Neuronal stem cell (in vitro differentiated cells): ENCODE data around the gene LRPPRC.
A peak's percentile ranks its signal among the peaks of the same experiment; 100 is the strongest.

Source experiments
- DNase-seq: peaks from one replicate; pipeline ENCODE4 v3.0.0-alpha.2; 2013; ENCODE audit warnings: low spot score
- H2AFZ ChIP-seq: one replicate; pipeline ENCODE4 v1.6.1; 2013; ENCODE audit warnings: mild to moderate bottlenecking, low read length, inconsistent platforms
- H2AK5ac ChIP-seq: 2 replicates; pipeline ENCODE4 v1.6.1; 2013; ENCODE audit warnings: low read depth, mild to moderate bottlenecking, inconsistent platforms, low read length, moderate library complexity, mixed read lengths
- H2BK120ac ChIP-seq: 2 replicates; pipeline ENCODE4 v1.6.1; 2013; ENCODE audit warnings: low read depth, mild to moderate bottlenecking, inconsistent platforms, low read length, moderate library complexity, mixed read lengths
- H2BK12ac ChIP-seq: one replicate; pipeline ENCODE4 v1.6.1; 2013; ENCODE audit warnings: low read length, inconsistent platforms
- H2BK15ac ChIP-seq: 2 replicates; pipeline ENCODE4 v1.6.1; 2013; ENCODE audit warnings: mild to moderate bottlenecking, low read length, inconsistent platforms, mixed read lengths
- H2BK5ac ChIP-seq: one replicate; pipeline ENCODE4 v1.6.1; 2013; ENCODE audit warnings: inconsistent platforms, mild to moderate bottlenecking, low read length, moderate library complexity
- H3K14ac ChIP-seq: one replicate; pipeline ENCODE4 v1.6.1; 2013; ENCODE audit warnings: low read length, inconsistent platforms
- H3K18ac ChIP-seq: 2 replicates; pipeline ENCODE4 v1.6.1; 2013; ENCODE audit warnings: low read length, inconsistent platforms
- H3K23ac ChIP-seq: 2 replicates; pipeline ENCODE4 v1.6.1; 2013; ENCODE audit warnings: low read depth, mild to moderate bottlenecking, mixed read lengths, low read length, inconsistent platforms; ENCODE audit not compliant: poor library complexity
- H3K27ac ChIP-seq: replicated peaks from 3 replicates; pipeline ENCODE4 v1.5.1; 2013; ENCODE audit warnings: low read length, inconsistent platforms
- H3K27me3 ChIP-seq, 3 experiments: 2 replicates each; pipeline ENCODE4 v1.6.1; 2013; ENCODE audit warnings: low read length in 3 of 3, mild to moderate bottlenecking in 2 of 3, inconsistent platforms in 1 of 3, low read depth in 1 of 3, mixed read lengths in 1 of 3, moderate library complexity in 1 of 3; ENCODE audit not compliant: control insufficient read depth in 3 of 3, insufficient read depth in 3 of 3
- H3K36me3 ChIP-seq, 2 donors: replicated peaks in 1 of 2; 2 replicates each; pipeline ENCODE4 v1.6.1; 2013; ENCODE audit warnings: low read length in 2 of 2; ENCODE audit not compliant: control insufficient read depth in 2 of 2, insufficient read depth in 2 of 2
- H3K4ac ChIP-seq: 2 replicates; pipeline ENCODE4 v1.6.1; 2013; ENCODE audit warnings: inconsistent platforms, mild to moderate bottlenecking, low read length, moderate library complexity
- H3K4me1 ChIP-seq, 2 donors: 1 replicate in 1 of 2; 2 replicates in 1 of 2; pipeline ENCODE4 v1.6.1; 2013; ENCODE audit warnings: low read length in 2 of 2, low read depth in 1 of 2; ENCODE audit not compliant: control insufficient read depth in 2 of 2, insufficient read depth in 1 of 2
- H3K4me2 ChIP-seq: one replicate; pipeline ENCODE4 v1.6.1; 2013; ENCODE audit warnings: mild to moderate bottlenecking, low read length, inconsistent platforms; ENCODE audit not compliant: insufficient read depth, poor library complexity, severe bottlenecking
- H3K4me3 ChIP-seq, 2 donors: 2 replicates each; pipeline ENCODE4 v1.5.1; 2013; ENCODE audit warnings: low read length in 2 of 2, mild to moderate bottlenecking in 2 of 2, inconsistent platforms in 1 of 2, moderate library complexity in 1 of 2
- H3K79me1 ChIP-seq: one replicate; pipeline ENCODE4 v1.6.1; 2013; ENCODE audit warnings: low read depth, mild to moderate bottlenecking, inconsistent platforms, low read length, moderate library complexity
- H3K9ac ChIP-seq: one replicate; pipeline ENCODE4 v1.6.1; 2013; ENCODE audit warnings: mild to moderate bottlenecking, low read depth, low read length, inconsistent platforms; ENCODE audit not compliant: poor library complexity
- H3K9me3 ChIP-seq, 2 donors: replicated peaks in 1 of 2; 2 replicates each; pipeline versions ENCODE3 to v1.6.1; 2013; ENCODE audit warnings: low read length in 2 of 2, mild to moderate bottlenecking in 2 of 2, inconsistent platforms in 1 of 2, low read depth in 1 of 2, mixed read lengths in 1 of 2, moderate library complexity in 1 of 2; ENCODE audit not compliant: control insufficient read depth in 2 of 2, insufficient read depth in 1 of 2
- H4K8ac ChIP-seq: one replicate; pipeline ENCODE4 v1.6.1; 2013; ENCODE audit warnings: low read depth, mild to moderate bottlenecking, inconsistent platforms, low read length, moderate library complexity
- H4K91ac ChIP-seq: one replicate; pipeline ENCODE4 v1.6.1; 2013; ENCODE audit warnings: low read length, low read depth, mild to moderate bottlenecking, inconsistent platforms; ENCODE audit not compliant: poor library complexity
- WGBS, 2 donors: extraction: QIAGEN DNeasy Blood & Tissue Kit; methylation state at CpG; one replicate each; pipeline ENCODE4 v1.1.7; 2013; ENCODE audit warnings: missing lambda C conversion rate in 2 of 2, mixed read lengths in 1 of 2; ENCODE audit not compliant: insufficient read length in 2 of 2, insufficient replicate concordance in 1 of 2; ENCODE audit errors: extremely low coverage in 2 of 2; 5-methylcytosine and 5-hydroxymethylcytosine counted together

Gene LRPPRC

GRCh38 chr2:43872151-43872550, 123.6 kb downstream of the LRPPRC start:
- Histone ChIP-seq H2BK120ac (no peak overlapping the region), H4K8ac (no peak overlapping the region), H3K4me2 (no peak overlapping the region), H2AFZ (no peak overlapping the region), H2BK12ac (no peak overlapping the region), H3K9me3 (peaks cover 0 to 2% of the 10 kb centered on the region in 2 donors), H3K9ac (no peak overlapping the region), H3K18ac (no peak overlapping the region), H3K36me3 (no peaks in the 10 kb centered on the region), H3K14ac (no peak overlapping the region), H4K91ac (no peak overlapping the region), H3K79me1 (no peaks in the 10 kb centered on the region), H2BK15ac (no peak overlapping the region), H3K27ac (no peak overlapping the region), H3K23ac (no peak overlapping the region), H3K27me3 (no peaks in the 10 kb centered on the region), H2BK5ac (no peak overlapping the region), H3K4ac (no peak overlapping the region), H3K4me1 (no peaks in the 10 kb centered on the region), H2AK5ac (no peak overlapping the region), H3K4me3 (no peak overlapping the region)
- WGBS, 2 donors, result no CpG with 5 or more reads among the region's 12 CpGs
- DNase-seq, result no peak

- no peak overlapping the region for H2BK5ac ChIP-seq
- H4K8ac ChIP-seq, result no peak overlapping the region
- H2AK5ac ChIP-seq, result no peak overlapping the region
- H3K23ac ChIP-seq, result no peak overlapping the region
- no peak overlapping the region for H3K4me2 ChIP-seq
- H3K4me3 ChIP-seq, result no peak overlapping the region
- no peak overlapping the region for H2BK15ac ChIP-seq
- H2BK120ac ChIP-seq, result no peak overlapping the region
- H3K79me1 ChIP-seq, result no peaks in the 10 kb centered on the region
- WGBS, 2 donors, result no CpG with 5 or more reads among the region's 2 CpGs
- no peaks in the 10 kb centered on the region for H3K36me3 ChIP-seq
- H3K4ac ChIP-seq, result no peak overlapping the region
- no peaks in the 10 kb centered on the region for H3K4me1 ChIP-seq
- H2BK12ac ChIP-seq, result no peak overlapping the region
- no peak overlapping the region for H2AFZ ChIP-seq
- H3K27me3 ChIP-seq, result peaks cover 0 to 6% (median 0%) of the 10 kb centered on the region in 3 experiments
- H3K18ac ChIP-seq, result no peak overlapping the region
- H3K9me3 ChIP-seq, result no peaks in the 10 kb centered on the region
- no peak overlapping the region for H3K14ac ChIP-seq
- no peak overlapping the region for H3K9ac ChIP-seq
- no peak overlapping the region for H3K27ac ChIP-seq
- DNase-seq, result no peak
- H4K91ac ChIP-seq, result no peak overlapping the region
Observed at GRCh38 chr2:43855292-43855691, 140.5 kb downstream of the LRPPRC start.

- Histone ChIP-seq H3K14ac (no peak overlapping the region), H3K4me2 (no peak overlapping the region), H2AFZ (no peak overlapping the region), H2AK5ac (peak overlapping the region; percentile 51), H2BK120ac (no peak overlapping the region), H3K4me3 (no peak overlapping the region), H4K8ac (no peak overlapping the region), H2BK15ac (no peak overlapping the region), H3K23ac (no peak overlapping the region), H3K36me3 (no peaks in the 10 kb centered on the region), H2BK5ac (no peak overlapping the region), H3K18ac (no peak overlapping the region), H3K4ac (no peak overlapping the region), H3K9me3 (no peaks in the 10 kb centered on the region), H3K9ac (no peak overlapping the region), H2BK12ac (no peak overlapping the region), H3K27ac (no peak overlapping the region), H3K79me1 (no peaks in the 10 kb centered on the region), H4K91ac (no peak overlapping the region), H3K4me1 (no peaks in the 10 kb centered on the region), H3K27me3 (peaks cover 0 to 6% (median 0%) of the 10 kb centered on the region in 3 experiments)
- DNase-seq, result no peak
- no CpG with 5 or more reads among the region's 3 CpGs for WGBS, 2 donors
Observed at GRCh38 chr2:43854671-43855070, 141.1 kb downstream of the LRPPRC start.

- Histone ChIP-seq H3K4me2 (no peak overlapping the region), H2BK15ac (peak overlapping the region; percentile 51), H3K36me3 (no peaks in the 10 kb centered on the region), H2BK5ac (no peak overlapping the region), H3K79me1 (no peaks in the 10 kb centered on the region), H3K4ac (no peak overlapping the region), H4K91ac (no peak overlapping the region), H3K27ac (no peak overlapping the region), H3K9me3 (no peaks in the 10 kb centered on the region), H4K8ac (no peak overlapping the region), H3K4me3 (no peak overlapping the region), H3K9ac (peak overlapping the region; percentile 7), H3K27me3 (peaks cover 0 to 6% (median 0%) of the 10 kb centered on the region in 3 experiments), H3K4me1 (no peaks in the 10 kb centered on the region), H2AK5ac (no peak overlapping the region), H3K23ac (no peak overlapping the region), H3K18ac (no peak overlapping the region), H2BK12ac (no peak overlapping the region), H2BK120ac (no peak overlapping the region), H2AFZ (no peak overlapping the region), H3K14ac (no peak overlapping the region)
- no peak for DNase-seq
- WGBS, 2 donors, result no CpG with 5 or more reads among the region's 10 CpGs
Observed at GRCh38 chr2:43853141-43854081, 142.4 kb downstream of the LRPPRC start.
